Esophagus squamous epithelium (tissue), 4 donors: ENCODE measurements around the gene INO80D.

Experiments used
- CTCF ChIP-seq, 6 experiments: fragments of 450-650 bp in 4 of 6; fragments of 200-600 bp in 2 of 6; sonication (generic) in 2 of 6; IDR thresholded peaks; one replicate each; pipeline ENCODE4 v1.5.1; 2016 to 2019; ENCODE audit warnings: antibody characterized with exemption in 6 of 6, mild to moderate bottlenecking in 4 of 6, moderate library complexity in 4 of 6
- POLR2A ChIP-seq, 4 donors: fragments of 450-650 bp; IDR thresholded peaks; one replicate each; pipeline ENCODE4 v1.6.1; 2017; ENCODE audit warnings: antibody characterized with exemption in 4 of 4, mild to moderate bottlenecking in 4 of 4, moderate library complexity in 3 of 4

- TF ChIP-seq CTCF (IDR thresholded peaks at IDR 0.05) (no peak), POLR2A (IDR thresholded peaks at IDR 0.05) (no peak)
These were observed 40.7 kb downstream of the INO80D start for GRCh38 chr2:206045251-206045650.
